ENCODE measurements around the gene PABPN1L. TPM values are rescaled to one million over a fixed set of nuclear protein-coding genes. Genes with fewer than 3 reads are reported as not detected.

Gene PABPN1L
- total and polyA plus RNA-seq, 9 of the 15 experiments (the other 6 are each of a cell fraction or from before 2014, with no cell fraction given), result 0.11 to 0.32 TPM; not detected in 7

GRCh38 chr16:88856828-88857727, 9.4 kb downstream of the PABPN1L start, which contains the start of the genes GALNS and TRAPPC2L (continued):
- peak; percentile 100 for TF ChIP-seq RAD51 (IDR thresholded peaks at IDR 0.05; ENCODE audit: borderline replicate concordance, low read depth)
- TF ChIP-seq, protein P1, sequence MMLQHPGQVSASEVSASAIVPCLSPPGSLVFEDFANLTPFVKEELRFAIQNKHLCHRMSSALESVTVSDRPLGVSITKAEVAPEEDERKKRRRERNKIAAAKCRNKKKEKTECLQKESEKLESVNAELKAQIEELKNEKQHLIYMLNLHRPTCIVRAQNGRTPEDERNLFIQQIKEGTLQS (IDR thresholded peaks at IDR 0.05), result peak; percentile 38; the same call in 1 of the 2 replicates
- TF ChIP-seq, protein P1 (CRISPR knock-in tag; conservative IDR thresholded peaks at IDR 0.05), result no peak
- no peak for TF ChIP-seq NR1H2 (CRISPR knock-in tag; IDR thresholded peaks at IDR 0.05)
- peak; percentile 72 for TF ChIP-seq GABPA (tag; conservative IDR thresholded peaks at IDR 0.05; ENCODE audit: low read depth)
- peak; percentile 85 for TF ChIP-seq RFX1 (IDR thresholded peaks at IDR 0.05)
- peak; percentile 61; the same call in 1 of the 2 replicates for TF ChIP-seq ERF (CRISPR knock-in tag; IDR thresholded peaks at IDR 0.05)
- TF ChIP-seq OTX1 (CRISPR knock-in tag; IDR thresholded peaks at IDR 0.05), result peak; percentile 66; the same call in 1 of the 2 replicates
- 0 out of 2 replicates have a peak, but pooled peaks have one; percentile 35 for TF ChIP-seq HIVEP1 (CRISPR knock-in tag; IDR thresholded peaks at IDR 0.05)
- peak; percentile 98 for TF ChIP-seq REST (IDR thresholded peaks at IDR 0.05; ENCODE audit: borderline replicate concordance)
- TF ChIP-seq REST (CRISPR knock-in tag; IDR thresholded peaks at IDR 0.05; ENCODE audit: low read depth), result peak; percentile 72
- TF ChIP-seq RBFOX2 (IDR thresholded peaks at IDR 0.05; ENCODE audit: low read depth, low read length), result peak; percentile 85
- TF ChIP-seq ZNF263 (CRISPR knock-in tag; IDR thresholded peaks at IDR 0.05; ENCODE audit: borderline replicate concordance), result 0 out of 2 replicates have a peak, but pooled peaks have one; percentile 28
- no peak for TF ChIP-seq CTCFL (IDR thresholded peaks at IDR 0.05; ENCODE audit: borderline replicate concordance, insufficient read depth, low read depth, low read length, poor library complexity, severe bottlenecking)
- TF ChIP-seq CGGBP1 (CRISPR knock-in tag; IDR thresholded peaks at IDR 0.05), result no peak

Data from K562 (cell line).